SK-N-SH treated with all-trans-retinoic acid at 6 μM for 48 hours (cell line): ENCODE results near the gene TTC33.

Experiments used
- ATAC-seq: fragments of 200-7000 bp; cut with Tn5 transposase; 3 replicates; pipeline ENCODE4 v1.9.1; 2020; ENCODE audit warnings: mild to moderate bottlenecking, moderate library complexity
- ARNTL ChIP-seq: fragments of 450-650 bp; formaldehyde crosslinking; IDR thresholded peaks from 2 replicates; pipeline ENCODE4 v1.5.0; 2020; ENCODE audit warnings: low read depth, mild to moderate bottlenecking, moderate library complexity, borderline replicate concordance
- BACH2 ChIP-seq: fragments of 250-450 bp; sonication (Bioruptor Pico); IDR thresholded peaks from 2 replicates; pipeline ENCODE4 v1.9.0; 2021; ENCODE audit warnings: mild to moderate bottlenecking, borderline replicate concordance
- CSDC2 ChIP-seq: fragments of 250-450 bp; sonication (Bioruptor Pico); IDR thresholded peaks from 2 replicates; pipeline ENCODE4 v1.5.0; 2020; ENCODE audit warnings: mild to moderate bottlenecking, moderate library complexity
- ESRRG ChIP-seq: fragments of 250-450 bp; sonication (Bioruptor Pico); IDR thresholded peaks from 2 replicates; pipeline ENCODE4 v1.6.1; 2021; ENCODE audit warnings: mild to moderate bottlenecking
- GLIS3 ChIP-seq: fragments of 250-450 bp; sonication (Bioruptor Pico); IDR thresholded peaks from 2 replicates; pipeline ENCODE4 v1.5.0; 2020; ENCODE audit warnings: mild to moderate bottlenecking, moderate library complexity
- PPARA ChIP-seq: fragments of 250-450 bp; sonication (Bioruptor Pico); IDR thresholded peaks from 2 replicates; pipeline ENCODE4 v1.5.0; 2020; ENCODE audit warnings: mild to moderate bottlenecking, borderline replicate concordance
- RARB ChIP-seq: fragments of 250-450 bp; sonication (Bioruptor Pico); IDR thresholded peaks from 2 replicates; pipeline ENCODE4 v1.8.0; 2021; ENCODE audit warnings: mild to moderate bottlenecking, moderate library complexity
- SNAI2 ChIP-seq: fragments of 250-450 bp; sonication (Bioruptor Pico); IDR thresholded peaks from 2 replicates; pipeline ENCODE4 v1.5.0; 2020; ENCODE audit warnings: mild to moderate bottlenecking, moderate library complexity
- TCF4 ChIP-seq: fragments of 250-450 bp; sonication (Bioruptor Pico); IDR thresholded peaks from 2 replicates; pipeline ENCODE4 v1.8.0; 2021; ENCODE audit warnings: mild to moderate bottlenecking, moderate library complexity, borderline replicate concordance
- TOX ChIP-seq: fragments of 250-450 bp; sonication (Bioruptor Pico); IDR thresholded peaks from 2 replicates; pipeline ENCODE4 v1.8.0; 2021; ENCODE audit warnings: mild to moderate bottlenecking, moderate library complexity, borderline replicate concordance
- ZC3H10 ChIP-seq: fragments of 250-450 bp; sonication (Bioruptor Pico); IDR thresholded peaks from 2 replicates; pipeline ENCODE4 v1.5.1; 2021; ENCODE audit warnings: mild to moderate bottlenecking, moderate library complexity
- ZFP3 ChIP-seq: fragments of 250-450 bp; sonication (Bioruptor Pico); IDR thresholded peaks from 2 replicates; pipeline ENCODE4 v1.5.0; 2020; ENCODE audit warnings: mild to moderate bottlenecking, moderate library complexity
- ZFP30 ChIP-seq: fragments of 450-650 bp; formaldehyde crosslinking; IDR thresholded peaks from 2 replicates; pipeline ENCODE4 v1.5.0; 2022; ENCODE audit warnings: mild to moderate bottlenecking, moderate library complexity
- ZNF565 ChIP-seq: fragments of 450-650 bp; formaldehyde crosslinking; conservative IDR thresholded peaks from 2 replicates; pipeline ENCODE4 v1.5.0; 2020; ENCODE audit warnings: low read depth, mild to moderate bottlenecking, moderate library complexity
- ZNF70 ChIP-seq: fragments of 450-650 bp; formaldehyde crosslinking; IDR thresholded peaks from 2 replicates; pipeline ENCODE4 v1.5.0; 2020; ENCODE audit warnings: mild to moderate bottlenecking, moderate library complexity
- ZNF8 ChIP-seq: fragments of 450-650 bp; formaldehyde crosslinking; IDR thresholded peaks from 2 replicates; pipeline ENCODE4 v1.5.0; 2020; ENCODE audit warnings: mild to moderate bottlenecking, moderate library complexity
- TF ChIP-seq, protein P1 (sequence below): fragments of 250-450 bp; sonication (Bioruptor Pico); IDR thresholded peaks from 2 replicates; pipeline ENCODE4 v1.5.1; 2021; ENCODE audit warnings: mild to moderate bottlenecking, moderate library complexity
- TF ChIP-seq, protein P2 (sequence below): fragments of 250-450 bp; sonication (Bioruptor Pico); IDR thresholded peaks from 2 replicates; pipeline ENCODE4 v1.5.0; 2020; ENCODE audit warnings: mild to moderate bottlenecking, moderate library complexity
- TF ChIP-seq, protein P3 (sequence below): fragments of 250-450 bp; sonication (Bioruptor Pico); IDR thresholded peaks from 2 replicates; pipeline ENCODE4 v1.5.1; 2020; ENCODE audit warnings: low read depth, mild to moderate bottlenecking, moderate library complexity
- TF ChIP-seq, protein P4 (sequence below): fragments of 250-450 bp; sonication (Bioruptor Pico); IDR thresholded peaks from 2 replicates; pipeline ENCODE4 v1.8.0; 2020; ENCODE audit warnings: mild to moderate bottlenecking, moderate library complexity, borderline replicate concordance

Gene TTC33

DNA sequence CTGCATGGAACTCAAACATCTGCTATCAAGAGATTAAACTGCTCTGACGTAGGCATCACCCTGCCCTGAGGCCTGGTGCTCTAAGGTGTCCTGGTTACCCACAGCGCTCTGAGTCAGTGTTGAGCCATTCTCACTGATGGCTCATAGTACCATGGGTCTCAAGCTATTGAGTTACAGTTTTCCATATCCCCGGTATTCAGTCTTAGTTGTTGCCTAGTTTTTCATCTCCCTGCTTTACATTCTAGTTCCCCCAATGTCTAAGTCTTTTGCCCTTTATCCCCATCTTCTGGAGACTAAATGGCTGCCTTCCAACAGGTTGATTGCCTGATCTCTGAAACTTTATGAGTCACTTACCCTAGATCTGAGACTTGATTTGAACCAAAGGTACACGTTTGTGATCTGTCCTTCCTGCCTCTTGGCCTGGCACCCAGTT, 237.3 kb downstream of the TTC33 start:
- ATAC-seq, result no peak
- TF ChIP-seq, protein P1, sequence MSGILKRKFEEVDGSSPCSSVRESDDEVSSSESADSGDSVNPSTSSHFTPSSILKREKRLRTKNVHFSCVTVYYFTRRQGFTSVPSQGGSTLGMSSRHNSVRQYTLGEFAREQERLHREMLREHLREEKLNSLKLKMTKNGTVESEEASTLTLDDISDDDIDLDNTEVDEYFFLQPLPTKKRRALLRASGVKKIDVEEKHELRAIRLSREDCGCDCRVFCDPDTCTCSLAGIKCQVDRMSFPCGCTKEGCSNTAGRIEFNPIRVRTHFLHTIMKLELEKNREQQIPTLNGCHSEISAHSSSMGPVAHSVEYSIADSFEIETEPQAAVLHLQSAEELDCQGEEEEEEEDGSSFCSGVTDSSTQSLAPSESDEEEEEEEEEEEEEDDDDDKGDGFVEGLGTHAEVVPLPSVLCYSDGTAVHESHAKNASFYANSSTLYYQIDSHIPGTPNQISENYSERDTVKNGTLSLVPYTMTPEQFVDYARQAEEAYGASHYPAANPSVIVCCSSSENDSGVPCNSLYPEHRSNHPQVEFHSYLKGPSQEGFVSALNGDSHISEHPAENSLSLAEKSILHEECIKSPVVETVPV, result no peak
- TF ChIP-seq CSDC2 (no peak), RARB (no peak), ZNF8 (CRISPR knock-in tag) (no peak), BACH2 (CRISPR knock-in tag) (no peak), ZNF565 (no peak)
- TF ChIP-seq, protein P2, sequence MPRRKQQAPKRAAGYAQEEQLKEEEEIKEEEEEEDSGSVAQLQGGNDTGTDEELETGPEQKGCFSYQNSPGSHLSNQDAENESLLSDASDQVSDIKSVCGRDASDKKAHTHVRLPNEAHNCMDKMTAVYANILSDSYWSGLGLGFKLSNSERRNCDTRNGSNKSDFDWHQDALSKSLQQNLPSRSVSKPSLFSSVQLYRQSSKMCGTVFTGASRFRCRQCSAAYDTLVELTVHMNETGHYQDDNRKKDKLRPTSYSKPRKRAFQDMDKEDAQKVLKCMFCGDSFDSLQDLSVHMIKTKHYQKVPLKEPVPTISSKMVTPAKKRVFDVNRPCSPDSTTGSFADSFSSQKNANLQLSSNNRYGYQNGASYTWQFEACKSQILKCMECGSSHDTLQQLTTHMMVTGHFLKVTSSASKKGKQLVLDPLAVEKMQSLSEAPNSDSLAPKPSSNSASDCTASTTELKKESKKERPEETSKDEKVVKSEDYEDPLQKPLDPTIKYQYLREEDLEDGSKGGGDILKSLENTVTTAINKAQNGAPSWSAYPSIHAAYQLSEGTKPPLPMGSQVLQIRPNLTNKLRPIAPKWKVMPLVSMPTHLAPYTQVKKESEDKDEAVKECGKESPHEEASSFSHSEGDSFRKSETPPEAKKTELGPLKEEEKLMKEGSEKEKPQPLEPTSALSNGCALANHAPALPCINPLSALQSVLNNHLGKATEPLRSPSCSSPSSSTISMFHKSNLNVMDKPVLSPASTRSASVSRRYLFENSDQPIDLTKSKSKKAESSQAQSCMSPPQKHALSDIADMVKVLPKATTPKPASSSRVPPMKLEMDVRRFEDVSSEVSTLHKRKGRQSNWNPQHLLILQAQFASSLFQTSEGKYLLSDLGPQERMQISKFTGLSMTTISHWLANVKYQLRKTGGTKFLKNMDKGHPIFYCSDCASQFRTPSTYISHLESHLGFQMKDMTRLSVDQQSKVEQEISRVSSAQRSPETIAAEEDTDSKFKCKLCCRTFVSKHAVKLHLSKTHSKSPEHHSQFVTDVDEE, result no peak

DNA sequence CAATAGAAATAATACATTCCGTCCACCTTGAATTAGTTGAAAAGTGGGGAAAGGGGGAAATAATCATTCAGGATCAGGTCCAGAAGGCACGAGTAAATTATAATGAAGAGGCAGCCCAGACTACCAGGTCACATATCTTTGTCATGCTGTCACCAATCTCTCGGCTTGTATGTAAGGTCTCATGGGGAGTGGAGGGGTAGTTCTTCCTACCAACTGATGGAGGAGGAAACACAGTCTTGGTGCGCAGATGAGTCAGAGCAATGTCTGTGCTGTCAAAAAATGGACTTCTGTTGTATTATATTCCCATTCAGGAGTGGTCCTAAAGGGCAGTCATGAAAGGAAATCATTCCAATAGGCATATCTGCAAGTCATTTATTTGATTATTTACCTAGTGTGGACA, 240.3 kb downstream of the TTC33 start:
- TF ChIP-seq ZNF8 (CRISPR knock-in tag), result no peak
- no peak for TF ChIP-seq GLIS3 (CRISPR knock-in tag)
- TF ChIP-seq RARB, result no peak
- no peak for TF ChIP-seq ZFP30 (CRISPR knock-in tag)
- no peak for TF ChIP-seq ESRRG (CRISPR knock-in tag)
- no peak for TF ChIP-seq CSDC2
- TF ChIP-seq PPARA, result no peak
- TF ChIP-seq, protein P2, result no peak
- TF ChIP-seq TCF4 (CRISPR knock-in tag), result no peak
- no peak for TF ChIP-seq ZNF70 (CRISPR knock-in tag)
- TF ChIP-seq ZNF565, result no peak
- no peak for TF ChIP-seq SNAI2
- no peak for TF ChIP-seq TOX (CRISPR knock-in tag)
- TF ChIP-seq ARNTL (CRISPR knock-in tag), result no peak
- no peak for TF ChIP-seq ZFP3 (CRISPR knock-in tag)
- TF ChIP-seq, protein P3, sequence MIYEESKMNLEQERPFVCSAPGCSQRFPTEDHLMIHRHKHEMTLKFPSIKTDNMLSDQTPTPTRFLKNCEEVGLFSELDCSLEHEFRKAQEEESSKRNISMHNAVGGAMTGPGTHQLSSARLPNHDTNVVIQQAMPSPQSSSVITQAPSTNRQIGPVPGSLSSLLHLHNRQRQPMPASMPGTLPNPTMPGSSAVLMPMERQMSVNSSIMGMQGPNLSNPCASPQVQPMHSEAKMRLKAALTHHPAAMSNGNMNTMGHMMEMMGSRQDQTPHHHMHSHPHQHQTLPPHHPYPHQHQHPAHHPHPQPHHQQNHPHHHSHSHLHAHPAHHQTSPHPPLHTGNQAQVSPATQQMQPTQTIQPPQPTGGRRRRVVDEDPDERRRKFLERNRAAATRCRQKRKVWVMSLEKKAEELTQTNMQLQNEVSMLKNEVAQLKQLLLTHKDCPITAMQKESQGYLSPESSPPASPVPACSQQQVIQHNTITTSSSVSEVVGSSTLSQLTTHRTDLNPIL, result no peak
- TF ChIP-seq, protein P1, result no peak
- TF ChIP-seq, protein P4, sequence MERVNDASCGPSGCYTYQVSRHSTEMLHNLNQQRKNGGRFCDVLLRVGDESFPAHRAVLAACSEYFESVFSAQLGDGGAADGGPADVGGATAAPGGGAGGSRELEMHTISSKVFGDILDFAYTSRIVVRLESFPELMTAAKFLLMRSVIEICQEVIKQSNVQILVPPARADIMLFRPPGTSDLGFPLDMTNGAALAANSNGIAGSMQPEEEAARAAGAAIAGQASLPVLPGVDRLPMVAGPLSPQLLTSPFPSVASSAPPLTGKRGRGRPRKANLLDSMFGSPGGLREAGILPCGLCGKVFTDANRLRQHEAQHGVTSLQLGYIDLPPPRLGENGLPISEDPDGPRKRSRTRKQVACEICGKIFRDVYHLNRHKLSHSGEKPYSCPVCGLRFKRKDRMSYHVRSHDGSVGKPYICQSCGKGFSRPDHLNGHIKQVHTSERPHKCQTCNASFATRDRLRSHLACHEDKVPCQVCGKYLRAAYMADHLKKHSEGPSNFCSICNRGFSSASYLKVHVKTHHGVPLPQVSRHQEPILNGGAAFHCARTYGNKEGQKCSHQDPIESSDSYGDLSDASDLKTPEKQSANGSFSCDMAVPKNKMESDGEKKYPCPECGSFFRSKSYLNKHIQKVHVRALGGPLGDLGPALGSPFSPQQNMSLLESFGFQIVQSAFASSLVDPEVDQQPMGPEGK (CRISPR knock-in tag), result no peak
- no peak for TF ChIP-seq BACH2 (CRISPR knock-in tag)
- no peak for TF ChIP-seq ZC3H10 (CRISPR knock-in tag)
- no peak for ATAC-seq
